ENCODE results near the gene ACKR4. TPM values are rescaled to one million over a fixed set of nuclear protein-coding genes. Genes with fewer than 3 reads are reported as not detected.

ACKR4 gene
- total and polyA plus RNA-seq, 9 of the 15 experiments (the other 6 are each of a cell fraction or from before 2014, with no cell fraction given), result 0.04 to 0.06 TPM; not detected in 7

DNA sequence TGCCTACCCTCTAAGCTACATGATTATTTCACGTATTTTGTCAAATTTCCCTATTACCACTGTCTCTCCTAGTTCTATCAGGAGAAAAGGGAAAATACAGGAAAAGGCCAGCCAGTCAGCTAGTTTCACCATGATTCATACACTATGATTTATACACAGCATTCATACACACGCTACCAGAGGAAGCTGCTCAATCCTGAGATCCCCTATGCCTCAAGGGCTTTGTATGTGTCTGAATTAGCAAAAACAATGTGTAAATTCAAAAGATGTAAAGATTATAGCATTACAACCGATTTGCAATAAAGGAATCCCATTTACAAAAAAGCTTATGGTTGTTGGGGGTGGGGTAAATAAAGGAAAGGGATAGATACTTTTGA is 3.1 kb upstream of the ACKR4 start:
- Histone ChIP-seq H3K27me3 (ENCODE audit: control insufficient read depth in 2 of 2, insufficient read depth in 2 of 2, low read length in 2 of 2) (no peaks in the 10 kb centered on the region), H3K9ac (ENCODE audit: insufficient read depth in 1 of 2, low read depth in 2 of 2, low read length in 2 of 2) (no peak overlapping the region), H3K4me2 (ENCODE audit: insufficient read depth, low read length) (no peak overlapping the region), H2AFZ (ENCODE audit: low read depth, low read length) (no peak overlapping the region), H4K20me1 (replicated peaks; ENCODE audit: control insufficient read depth, insufficient read depth, low read length) (no peaks in the 10 kb centered on the region), H3K27ac (ENCODE audit: extremely low read depth, low read depth, low read length) (no peak overlapping the region), H3K4me3 (no peak overlapping the region), H3K4me1 (replicated peaks in 1 of 2; ENCODE audit: control insufficient read depth in 2 of 2, insufficient read depth in 2 of 2, low read length in 2 of 2) (no peaks in the 10 kb centered on the region), H3K79me2 (ENCODE audit: control insufficient read depth, insufficient read depth, low read length) (no peaks in the 10 kb centered on the region), H3K9me3 (replicated peaks; ENCODE audit: control insufficient read depth, insufficient read depth, low read depth, low read length) (no peaks in the 10 kb centered on the region), H3K36me3 (ENCODE audit: control insufficient read depth, insufficient read depth, low read length) (no peaks in the 10 kb centered on the region), H3K9me1 (ENCODE audit: control insufficient read depth, insufficient read depth, low read length) (no peaks in the 10 kb centered on the region)
- TF ChIP-seq RCOR1 (IDR thresholded peaks at IDR 0.05; ENCODE audit: borderline replicate concordance in 1 of 2, low read depth in 2 of 2, low read length in 2 of 2), result no peak
- TF ChIP-seq HDAC8 (tag; IDR thresholded peaks at IDR 0.05), result no peak
- TF ChIP-seq, protein P1, sequence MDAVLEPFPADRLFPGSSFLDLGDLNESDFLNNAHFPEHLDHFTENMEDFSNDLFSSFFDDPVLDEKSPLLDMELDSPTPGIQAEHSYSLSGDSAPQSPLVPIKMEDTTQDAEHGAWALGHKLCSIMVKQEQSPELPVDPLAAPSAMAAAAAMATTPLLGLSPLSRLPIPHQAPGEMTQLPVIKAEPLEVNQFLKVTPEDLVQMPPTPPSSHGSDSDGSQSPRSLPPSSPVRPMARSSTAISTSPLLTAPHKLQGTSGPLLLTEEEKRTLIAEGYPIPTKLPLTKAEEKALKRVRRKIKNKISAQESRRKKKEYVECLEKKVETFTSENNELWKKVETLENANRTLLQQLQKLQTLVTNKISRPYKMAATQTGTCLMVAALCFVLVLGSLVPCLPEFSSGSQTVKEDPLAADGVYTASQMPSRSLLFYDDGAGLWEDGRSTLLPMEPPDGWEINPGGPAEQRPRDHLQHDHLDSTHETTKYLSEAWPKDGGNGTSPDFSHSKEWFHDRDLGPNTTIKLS (IDR thresholded peaks at IDR 0.05; ENCODE audit: borderline replicate concordance, low read depth), result no peak
- TF ChIP-seq SRSF1 (IDR thresholded peaks at IDR 0.05; ENCODE audit: low read depth, low read length), result no peak
- no peak for TF ChIP-seq SETDB1 (IDR thresholded peaks at IDR 0.05; ENCODE audit: low read length)
- TF ChIP-seq ZNF445 (CRISPR knock-in tag; IDR thresholded peaks at IDR 0.05; ENCODE audit: low read depth), result no peak
- no peak for TF ChIP-seq ASH1L (IDR thresholded peaks at IDR 0.05; ENCODE audit: borderline replicate concordance, low read depth, partially characterized antibody)
- no peak for TF ChIP-seq BRD4 (IDR thresholded peaks at IDR 0.05)
- TF ChIP-seq NKRF (IDR thresholded peaks at IDR 0.05; ENCODE audit: borderline replicate concordance), result no peak
- no peak for TF ChIP-seq FOXJ2 (tag; IDR thresholded peaks at IDR 0.05)
- no peak for TF ChIP-seq MEF2D (tag; conservative IDR thresholded peaks at IDR 0.05; ENCODE audit: low read depth)
- TF ChIP-seq FOXP4 (CRISPR knock-in tag; IDR thresholded peaks at IDR 0.05; ENCODE audit: borderline replicate concordance), result no peak
- TF ChIP-seq ZNF41 (CRISPR knock-in tag; conservative IDR thresholded peaks at IDR 0.05), result no peak
- TF ChIP-seq CBX5 (IDR thresholded peaks at IDR 0.05; ENCODE audit: borderline replicate concordance, low read depth), result no peak
- TF ChIP-seq ZZZ3 (IDR thresholded peaks at IDR 0.05), result no peak
- TF ChIP-seq ZNF212 (CRISPR knock-in tag; IDR thresholded peaks at IDR 0.05), result no peak
- no TSS peak for BruUV-seq (replicated peaks)
- WGBS (ENCODE audit: insufficient coverage, low coverage, missing lambda C conversion rate), result 25% methylated on average over 3 of the region's 3 CpGs
- intact Hi-C loops (cut with micrococcal nuclease), result no loop called here
- DNase-seq (ENCODE audit: extremely low read depth in 1 of 4, low spot score in 3 of 4), result no peak
- CTCF ChIA-PET (ENCODE audit: low intra/inter-chr PET ratio), result no interaction called here
- in situ Hi-C loops (cut with MboI), result no loop called here
- FAIRE-seq, result no peak
- POLR2A ChIA-PET, result no interaction called here
- ATAC-seq, result no peak

All from K562 (cell line).